Ramos (cell line): ENCODE data around the gene ROR1.

Experiments
- in situ Hi-C: fragments of 300-500 bp; cut with MboI; formaldehyde crosslinking; loops from one replicate; pipeline ENCODE4 v1.14.3; 2022; ENCODE audit warnings: low sequenced_read_pairs; ENCODE audit not compliant: unreplicated experiment

Gene ROR1

DNA sequence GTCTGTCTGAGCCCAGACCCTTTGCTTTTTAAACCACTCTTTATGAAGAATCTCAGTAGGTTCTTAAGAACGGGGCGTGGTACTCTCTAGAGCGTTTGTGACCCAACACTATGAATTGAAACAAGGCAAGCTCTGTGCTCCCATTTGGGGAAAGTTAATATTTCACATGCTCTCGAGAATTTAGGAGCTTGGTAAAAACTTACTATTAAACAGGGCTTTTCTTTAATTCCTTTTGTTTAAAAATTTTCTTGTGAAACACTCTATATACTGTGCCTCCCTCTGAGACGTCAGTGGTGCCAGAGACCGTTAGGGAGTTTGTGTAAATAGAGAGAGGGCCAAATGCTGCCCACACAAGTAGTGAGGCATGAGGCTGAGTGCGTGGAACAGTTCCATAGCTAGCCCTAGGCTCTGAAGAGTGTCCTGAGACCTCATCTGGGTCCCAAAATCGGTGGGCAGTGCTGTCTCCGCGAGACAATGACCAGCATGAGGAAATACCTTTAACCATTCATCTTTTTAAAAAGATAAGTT, 144.7 kb downstream of the ROR1 start:
- in situ Hi-C loops = loop anchor here (25.0 kb wide), 1 partner anchor 231 kb away; no protein-coding TSS in a partner anchor

GRCh38 chr1:63920154-63921117, 146.6 kb downstream of the ROR1 start:
- in situ Hi-C loops = loop anchor here (25.0 kb wide), 1 partner anchor 233 kb away; no protein-coding TSS in a partner anchor

GRCh38 chr1:63921359-63921758, 147.5 kb downstream of the ROR1 start:
- in situ Hi-C loops = loop anchor here (25.0 kb wide), 1 partner anchor 234 kb away; no protein-coding TSS in a partner anchor

DNA sequence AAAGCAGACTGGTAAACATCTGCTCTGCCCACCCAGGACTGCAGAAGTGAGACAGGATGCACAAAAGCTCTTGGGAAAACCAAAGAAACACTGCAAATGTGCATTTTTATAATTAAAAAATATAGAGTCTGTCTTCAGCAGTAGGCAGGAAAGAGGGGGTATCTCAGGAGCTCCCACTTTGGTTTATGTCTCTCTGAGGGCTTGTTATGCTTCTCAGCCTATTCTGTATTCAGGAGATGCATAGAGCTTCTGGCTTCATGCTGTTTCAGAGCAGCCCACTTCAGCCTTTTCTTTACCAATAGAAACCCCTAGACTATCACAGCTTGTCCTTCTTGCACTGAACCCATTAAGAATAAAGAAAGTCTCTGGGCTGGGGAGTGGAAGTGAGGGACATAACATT, 148.0 kb downstream of the ROR1 start:
- in situ Hi-C loops = loop anchor here (25.0 kb wide), 1 partner anchor 235 kb away; no protein-coding TSS in a partner anchor

DNA sequence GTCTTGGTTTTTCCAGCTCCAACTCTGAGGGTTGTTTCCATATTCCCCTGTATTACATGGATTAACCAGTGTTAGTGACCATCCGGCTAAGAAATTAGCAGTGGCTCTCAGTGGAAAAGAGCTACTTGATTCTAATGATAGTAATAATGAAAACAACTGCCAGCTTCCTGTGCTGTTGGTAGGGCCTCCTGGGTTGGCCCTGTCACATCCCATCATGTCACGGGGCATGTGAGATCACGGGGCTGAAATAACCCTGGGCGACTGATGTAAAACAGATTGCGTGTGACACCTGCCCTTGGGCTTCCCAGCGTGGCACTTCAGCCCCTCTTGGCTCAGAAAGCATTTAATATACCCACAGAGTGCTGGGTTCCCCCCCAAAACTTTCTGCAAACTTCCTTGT, 149.0 kb downstream of the ROR1 start:
- in situ Hi-C loops = loop anchor here (25.0 kb wide), 1 partner anchor 236 kb away; no protein-coding TSS in a partner anchor

DNA sequence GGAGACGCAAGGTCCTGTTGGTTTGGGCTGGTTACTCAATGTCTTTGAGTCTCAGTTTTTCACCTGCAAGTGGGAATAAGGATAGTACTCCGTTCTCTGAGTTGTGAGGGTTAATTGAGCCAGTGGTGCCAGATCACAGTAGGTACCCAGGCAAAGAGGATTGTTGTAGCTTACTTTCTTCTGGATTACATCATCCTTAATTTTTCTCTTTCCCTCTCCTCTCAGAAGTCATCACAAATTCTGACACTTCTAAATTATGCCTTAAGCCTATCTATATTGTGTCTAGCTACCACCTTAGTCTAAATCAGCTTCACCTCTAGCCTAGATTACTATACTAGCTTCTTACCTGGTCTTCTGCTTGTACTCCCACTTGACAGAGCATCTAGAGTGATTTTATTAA, 149.5 kb downstream of the ROR1 start:
- in situ Hi-C loops = loop anchor here (25.0 kb wide), 1 partner anchor 236 kb away; no protein-coding TSS in a partner anchor

DNA sequence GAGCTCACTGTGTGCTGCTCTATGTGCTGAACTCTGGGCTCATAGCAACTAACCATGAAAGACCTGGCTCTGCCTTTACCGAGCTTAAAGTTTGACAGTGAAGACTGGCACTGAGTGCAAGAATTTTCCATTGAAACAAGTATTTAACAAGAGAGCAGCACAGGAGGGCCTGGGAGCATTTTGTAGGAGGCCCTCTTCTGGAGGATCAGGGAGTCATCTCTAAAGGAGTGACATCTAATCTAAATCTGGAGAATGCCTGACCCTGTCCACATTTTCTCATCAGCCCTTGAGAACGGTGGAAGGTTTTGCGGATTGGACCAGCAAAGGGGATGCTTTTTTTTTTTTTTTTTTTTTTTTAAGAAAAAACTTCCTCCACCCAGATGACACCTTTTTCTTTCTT, 150.8 kb downstream of the ROR1 start:
- in situ Hi-C loops = loop anchor here (25.0 kb wide), 1 partner anchor 237 kb away; no protein-coding TSS in a partner anchor

DNA sequence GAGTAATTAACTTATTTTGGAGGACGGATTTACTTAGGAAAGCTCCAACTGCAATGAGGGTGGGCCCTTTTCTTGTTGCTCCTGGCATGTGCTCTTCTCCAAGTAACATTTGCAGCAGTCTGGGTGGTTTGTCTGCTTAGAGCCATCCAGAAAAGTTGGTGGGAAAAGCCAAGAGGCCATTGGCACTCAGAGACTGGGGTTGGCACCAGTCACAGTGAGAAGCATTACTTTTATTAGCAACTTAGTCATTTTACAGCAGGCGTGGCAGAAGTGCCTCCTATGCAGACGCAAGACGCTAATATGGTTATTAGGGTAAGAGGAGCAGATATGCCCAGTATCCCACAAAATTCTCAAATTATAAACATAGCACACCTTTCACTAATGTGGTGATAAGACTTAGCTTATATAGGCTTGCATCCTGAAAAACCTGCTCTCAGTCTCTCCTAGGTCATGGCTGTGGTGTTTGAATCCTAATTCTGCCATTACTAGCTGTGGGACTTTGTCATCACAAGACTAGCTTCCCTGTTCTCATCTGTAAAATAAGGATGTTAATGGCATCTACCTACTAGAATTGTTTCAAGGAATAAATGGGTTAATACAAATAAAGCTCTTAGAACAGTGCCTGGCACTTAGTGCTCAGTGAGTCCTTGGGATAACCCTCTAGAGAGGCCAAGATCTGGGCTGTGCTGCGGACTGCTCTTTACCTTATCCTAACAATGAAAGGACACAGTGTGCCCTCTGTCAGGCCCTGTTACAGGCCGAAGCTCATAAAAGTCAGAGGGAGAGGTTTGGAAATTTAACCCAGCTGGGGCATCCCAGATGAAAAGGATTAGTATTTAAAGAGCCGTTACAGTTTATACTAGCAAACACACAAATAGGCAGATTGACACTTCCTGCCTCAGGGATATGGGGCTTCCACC, 154.6 kb downstream of the ROR1 start:
- in situ Hi-C loops = no loop called here

- in situ Hi-C loops = no loop called here
These were observed 155.3 kb downstream of the ROR1 start for GRCh38 chr1:63929106-63929478.

DNA sequence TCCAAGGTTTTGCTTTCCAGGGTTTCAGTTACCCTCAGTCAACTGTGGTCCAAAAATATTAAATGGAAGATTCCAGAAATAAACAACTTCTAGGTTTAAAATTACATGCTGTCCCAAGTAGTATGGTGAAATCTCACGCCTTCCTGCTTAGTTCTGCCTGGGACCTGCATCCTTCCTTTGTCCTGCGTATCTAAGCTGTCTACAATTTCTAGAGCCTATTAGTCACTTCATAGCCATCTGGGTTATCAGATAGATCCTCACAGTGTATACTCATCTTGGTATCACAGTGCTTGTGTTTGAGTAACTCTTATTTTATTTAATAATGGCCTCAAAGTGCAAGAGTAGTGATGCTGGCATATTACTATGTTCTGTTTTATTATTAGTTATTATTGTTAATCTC, 157.7 kb downstream of the ROR1 start:
- in situ Hi-C loops = no loop called here

DNA sequence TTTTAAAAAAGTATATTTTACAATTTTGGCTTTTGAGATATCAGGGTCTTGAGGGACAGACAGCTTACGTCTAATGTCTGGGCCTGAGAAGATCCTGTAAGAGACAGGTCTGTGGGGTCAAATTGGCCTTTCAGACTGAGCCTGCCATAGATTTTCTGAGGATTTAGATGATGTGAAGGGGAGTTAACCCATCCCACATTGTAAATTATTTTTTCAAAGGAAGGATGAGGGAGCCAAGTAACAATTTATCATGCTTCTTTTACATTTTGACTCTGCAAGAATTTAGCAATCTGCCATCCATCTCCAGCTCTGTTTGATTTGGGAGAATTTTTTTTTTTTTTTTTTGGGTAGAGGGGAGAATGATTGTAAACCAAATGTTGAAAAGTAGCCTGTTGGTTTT, 160.9 kb downstream of the ROR1 start:
- in situ Hi-C loops = no loop called here

GRCh38 chr1:63935143-63935542, 161.3 kb downstream of the ROR1 start:
- in situ Hi-C loops = no loop called here

DNA sequence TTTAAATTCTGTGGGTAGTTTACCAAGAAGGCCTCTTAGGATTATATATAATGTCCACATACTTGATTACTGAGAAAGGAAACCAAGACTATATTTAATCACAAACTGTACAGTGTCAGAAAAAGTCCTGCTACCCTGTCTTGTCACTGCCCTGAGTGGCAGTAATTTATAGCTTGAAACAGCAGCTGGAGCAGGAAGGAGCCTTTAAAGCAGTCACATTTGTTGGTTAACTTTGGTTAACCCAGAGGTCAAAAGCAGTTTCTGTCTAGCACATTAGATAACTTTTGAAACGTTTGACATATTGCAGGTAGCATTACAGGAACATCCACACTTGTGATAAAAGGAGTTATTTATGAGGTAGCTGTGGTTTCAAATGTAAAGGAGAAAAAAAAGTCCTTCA, 161.7 kb downstream of the ROR1 start:
- in situ Hi-C loops = no loop called here

DNA sequence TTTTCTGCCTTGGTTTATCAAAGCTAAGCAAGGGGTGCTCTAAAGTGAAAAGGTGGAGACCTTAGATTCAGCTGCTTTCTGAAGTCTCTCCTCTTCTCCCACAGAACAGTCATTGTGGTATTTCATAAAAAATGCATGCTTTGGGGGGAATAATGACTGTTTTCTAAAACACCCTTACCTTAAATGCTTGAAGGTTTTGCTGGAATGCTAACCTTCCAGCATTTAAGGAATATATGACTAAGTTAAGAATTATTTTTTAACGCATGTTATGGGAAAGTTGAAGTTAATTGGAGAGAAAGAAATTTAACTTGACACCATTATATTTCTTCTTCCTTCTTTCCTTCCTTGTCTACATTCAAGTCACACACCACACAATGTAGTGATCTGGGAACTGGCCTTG, 162.5 kb downstream of the ROR1 start:
- in situ Hi-C loops = no loop called here

- in situ Hi-C loops = no loop called here
These were observed 163.0 kb downstream of the ROR1 start for GRCh38 chr1:63936801-63937200.

- in situ Hi-C loops = no loop called here
These were observed 163.7 kb downstream of the ROR1 start for GRCh38 chr1:63937461-63938022.

DNA sequence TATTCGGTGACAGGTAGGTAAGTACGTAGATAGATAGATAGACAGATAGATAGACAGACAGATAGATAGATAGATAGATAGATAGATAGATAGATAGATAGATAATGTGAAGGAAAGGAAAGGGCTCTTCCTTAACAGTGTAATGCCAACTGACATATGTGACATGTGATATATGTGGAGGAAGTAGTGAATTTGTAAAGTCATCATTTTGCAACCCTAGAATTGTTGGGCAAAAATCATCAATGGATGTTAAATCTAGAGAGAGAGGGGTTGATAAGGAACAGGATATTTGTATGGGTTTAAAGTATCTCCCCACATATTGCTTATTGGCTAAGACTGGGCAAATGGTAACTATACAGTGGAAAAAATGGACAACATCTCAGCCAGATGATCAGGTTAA, 166.6 kb downstream of the ROR1 start:
- in situ Hi-C loops = no loop called here

DNA sequence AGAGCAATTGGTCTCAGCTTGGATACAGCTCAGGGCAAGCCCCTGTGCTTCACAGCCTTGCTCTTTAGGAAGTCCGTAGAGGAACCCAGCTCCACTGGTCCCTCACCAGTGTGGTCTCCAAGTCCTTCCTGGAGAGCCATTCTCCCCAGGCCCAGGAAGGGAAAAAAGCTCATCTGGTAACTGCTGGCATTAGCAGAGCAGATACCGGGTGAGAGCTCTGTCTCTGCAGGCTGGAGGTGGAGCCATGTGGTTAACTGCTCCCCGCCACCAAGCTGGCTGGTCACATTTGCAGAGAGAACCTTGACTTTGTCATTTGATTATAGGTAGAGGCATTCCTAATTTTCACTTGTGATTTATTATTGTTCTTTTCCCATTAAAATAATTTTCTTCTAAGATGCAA, 169.6 kb downstream of the ROR1 start:
- in situ Hi-C loops = no loop called here

- in situ Hi-C loops = no loop called here
These were observed 172.1 kb downstream of the ROR1 start for GRCh38 chr1:63945943-63946342.

- in situ Hi-C loops = no loop called here
These were observed 173.2 kb downstream of the ROR1 start for GRCh38 chr1:63946866-63947491.
